Thyroid gland (tissue), 4 donors: ENCODE results near the gene SLC10A7.

Experiments used
- CTCF ChIP-seq, 6 experiments: fragments of 200-600 bp in 3 of 6; fragments of 450-650 bp in 3 of 6; sonication (generic) in 3 of 6; IDR thresholded peaks; one replicate each; pipeline ENCODE4 v1.5.1; 2016 to 2019; ENCODE audit warnings: antibody characterized with exemption in 6 of 6, mild to moderate bottlenecking in 2 of 6, inconsistent platforms in 1 of 6, moderate library complexity in 1 of 6
- POLR2A ChIP-seq, 2 donors: fragments of 450-650 bp; IDR thresholded peaks; one replicate each; pipeline ENCODE4 v1.6.1; 2017; ENCODE audit warnings: antibody characterized with exemption in 2 of 2, mild to moderate bottlenecking in 2 of 2, moderate library complexity in 1 of 2

DNA sequence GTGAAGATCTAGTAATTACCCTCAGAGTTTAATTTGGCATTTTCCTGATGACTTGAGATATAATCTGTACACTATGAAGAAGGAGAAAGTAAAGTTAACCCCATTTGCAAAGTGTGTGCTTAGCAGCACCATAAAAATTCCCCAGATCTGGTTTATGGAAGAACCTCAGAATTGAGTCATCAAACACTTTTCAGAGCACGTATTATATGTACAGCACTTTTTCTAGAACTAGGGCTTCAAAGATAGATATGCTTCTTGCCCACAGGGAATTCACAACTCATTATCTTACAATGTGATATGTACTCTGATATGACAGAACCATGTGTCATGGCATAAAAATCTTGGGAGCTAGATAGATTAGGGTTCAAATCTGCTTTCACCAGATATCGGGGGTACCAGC is 150.9 kb downstream of the SLC10A7 start:
- TF ChIP-seq CTCF (IDR thresholded peaks at IDR 0.05), result no peak
- no peak for TF ChIP-seq POLR2A (IDR thresholded peaks at IDR 0.05)
